Fibroblast of lung (primary cell): ENCODE measurements around the gene SLTM.
"Not testable (repeated sequence)": the region's sequence is repeated elsewhere in the genome, so short reads cannot be mapped to it uniquely, and the experiment has no call there.

Source experiments
- CTCF ChIP-seq, 2 donors: IDR thresholded peaks in 1 of 2; conservative IDR thresholded peaks in 1 of 2; 1 replicate in 1 of 2; 2 replicates in 1 of 2; pipeline ENCODE4 v1.5.1; 2011 to 2012; ENCODE audit warnings: low read length in 2 of 2, control low read depth in 1 of 2, inconsistent platforms in 1 of 2, low read depth in 1 of 2, mild to moderate bottlenecking in 1 of 2
- EZH2 ChIP-seq: IDR thresholded peaks from 2 replicates; pipeline ENCODE4 v1.5.1; 2012; ENCODE audit warnings: low read length, control low read depth, mild to moderate bottlenecking; ENCODE audit errors: missing control alignments

GRCh38 chr15:58856621-58857020 is 76.9 kb downstream of the SLTM start:
- not testable (repeated sequence) for TF ChIP-seq CTCF (conservative IDR thresholded peaks at IDR 0.05 in 1 of 2, IDR thresholded peaks at IDR 0.05 in 1 of 2; ENCODE audit: low read depth in 1 of 2, low read length in 2 of 2); EZH2
